ENCODE measurements around the gene MTTP.

MTTP gene

DNA sequence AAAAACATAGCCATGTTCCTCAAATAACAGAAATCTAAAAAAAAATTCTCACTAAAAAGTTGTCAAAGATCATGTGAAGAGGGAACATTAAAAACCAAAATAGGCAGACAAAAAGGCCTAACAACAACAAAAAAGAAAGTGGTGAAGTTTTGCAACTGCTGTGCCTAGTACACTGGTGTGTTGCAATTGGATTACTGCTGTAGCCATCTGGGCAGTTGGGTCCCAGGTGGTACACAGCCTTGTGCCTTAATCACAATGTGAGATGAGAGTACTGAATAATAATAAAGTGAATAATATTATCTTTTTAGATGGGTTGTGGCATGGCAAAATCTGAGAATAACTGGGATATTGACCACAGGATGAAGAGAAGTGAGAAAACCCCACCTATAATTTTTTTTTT lies 71.0 kb downstream of the MTTP start:
- no peaks in the 10 kb centered on the region for H3K36me3 ChIP-seq (ENCODE audit: low read length)
- H3K4me3 ChIP-seq (ENCODE audit: insufficient read depth, low read length, poor library complexity, severe bottlenecking): no peak overlapping the region
- H3K9ac ChIP-seq (ENCODE audit: low read length): no peak overlapping the region
- no peaks in the 10 kb centered on the region for H3K27me3 ChIP-seq (ENCODE audit: low read length)
- H4K20me1 ChIP-seq (ENCODE audit: low read depth, low read length): no peaks in the 10 kb centered on the region
- no peak for TF ChIP-seq EZH2phosphoT487 (conservative IDR thresholded peaks at IDR 0.05; ENCODE audit: low read length)
- H3K27ac ChIP-seq (ENCODE audit: low read depth, low read length): no peak overlapping the region
- no peaks in the 10 kb centered on the region for H3K9me2 ChIP-seq (replicated peaks; ENCODE audit: insufficient read depth, low read length)
- no peak overlapping the region for H2AFZ ChIP-seq (ENCODE audit: low read depth, low read length, severe bottlenecking)
- no peak overlapping the region for H3K4me2 ChIP-seq (ENCODE audit: low read depth, low read length, poor library complexity, severe bottlenecking)
- H3K9me3 ChIP-seq (ENCODE audit: insufficient read depth, low read length): no peaks in the 10 kb centered on the region
- no peaks in the 10 kb centered on the region for H3K79me2 ChIP-seq (ENCODE audit: insufficient read depth, low read length)
- no peaks in the 10 kb centered on the region for H3F3A ChIP-seq (ENCODE audit: insufficient read depth)

DNA sequence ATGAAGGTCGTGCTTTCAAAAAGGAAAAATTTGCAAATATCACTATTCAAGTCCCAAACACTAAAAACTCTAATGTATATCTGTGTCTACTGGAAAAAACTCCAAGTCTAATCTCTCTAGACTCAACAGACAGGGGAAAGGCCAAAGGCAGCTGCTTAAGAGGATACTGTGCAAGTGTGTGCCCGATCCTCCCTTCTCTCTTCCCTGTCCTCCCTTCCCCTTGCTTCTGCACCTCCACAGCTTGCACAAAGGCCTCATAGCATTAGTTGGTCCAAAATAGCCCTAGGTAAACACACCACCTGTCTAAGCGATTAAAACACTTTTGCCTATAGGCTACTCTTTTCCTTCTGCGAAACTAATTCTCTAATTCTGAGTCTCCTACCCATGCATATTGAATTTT lies 72.4 kb downstream of the MTTP start:
- no peak for TF ChIP-seq EZH2phosphoT487 (conservative IDR thresholded peaks at IDR 0.05; ENCODE audit: low read length)
- TF ChIP-seq, protein P1, sequence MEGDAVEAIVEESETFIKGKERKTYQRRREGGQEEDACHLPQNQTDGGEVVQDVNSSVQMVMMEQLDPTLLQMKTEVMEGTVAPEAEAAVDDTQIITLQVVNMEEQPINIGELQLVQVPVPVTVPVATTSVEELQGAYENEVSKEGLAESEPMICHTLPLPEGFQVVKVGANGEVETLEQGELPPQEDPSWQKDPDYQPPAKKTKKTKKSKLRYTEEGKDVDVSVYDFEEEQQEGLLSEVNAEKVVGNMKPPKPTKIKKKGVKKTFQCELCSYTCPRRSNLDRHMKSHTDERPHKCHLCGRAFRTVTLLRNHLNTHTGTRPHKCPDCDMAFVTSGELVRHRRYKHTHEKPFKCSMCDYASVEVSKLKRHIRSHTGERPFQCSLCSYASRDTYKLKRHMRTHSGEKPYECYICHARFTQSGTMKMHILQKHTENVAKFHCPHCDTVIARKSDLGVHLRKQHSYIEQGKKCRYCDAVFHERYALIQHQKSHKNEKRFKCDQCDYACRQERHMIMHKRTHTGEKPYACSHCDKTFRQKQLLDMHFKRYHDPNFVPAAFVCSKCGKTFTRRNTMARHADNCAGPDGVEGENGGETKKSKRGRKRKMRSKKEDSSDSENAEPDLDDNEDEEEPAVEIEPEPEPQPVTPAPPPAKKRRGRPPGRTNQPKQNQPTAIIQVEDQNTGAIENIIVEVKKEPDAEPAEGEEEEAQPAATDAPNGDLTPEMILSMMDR (IDR thresholded peaks at IDR 0.05; ENCODE audit: insufficient read depth, low read length, poor library complexity, severe bottlenecking): no peak
- Histone ChIP-seq H3K9me2 (replicated peaks; ENCODE audit: insufficient read depth, low read length) (no peaks in the 10 kb centered on the region), H3K36me3 (ENCODE audit: low read length) (no peaks in the 10 kb centered on the region), H4K20me1 (ENCODE audit: low read depth, low read length) (no peaks in the 10 kb centered on the region), H3K4me2 (ENCODE audit: low read depth, low read length, poor library complexity, severe bottlenecking) (no peak overlapping the region), H3F3A (ENCODE audit: insufficient read depth) (no peaks in the 10 kb centered on the region), H3K9me3 (ENCODE audit: insufficient read depth, low read length) (no peaks in the 10 kb centered on the region), H3K27ac (ENCODE audit: low read depth, low read length) (no peak overlapping the region), H3K79me2 (ENCODE audit: insufficient read depth, low read length) (no peaks in the 10 kb centered on the region), H2AFZ (ENCODE audit: low read depth, low read length, severe bottlenecking) (no peak overlapping the region), H3K9ac (ENCODE audit: low read length) (no peak overlapping the region), H3K4me3 (ENCODE audit: insufficient read depth, low read length, poor library complexity, severe bottlenecking) (no peak overlapping the region), H3K27me3 (ENCODE audit: low read length) (no peaks in the 10 kb centered on the region)

DNA sequence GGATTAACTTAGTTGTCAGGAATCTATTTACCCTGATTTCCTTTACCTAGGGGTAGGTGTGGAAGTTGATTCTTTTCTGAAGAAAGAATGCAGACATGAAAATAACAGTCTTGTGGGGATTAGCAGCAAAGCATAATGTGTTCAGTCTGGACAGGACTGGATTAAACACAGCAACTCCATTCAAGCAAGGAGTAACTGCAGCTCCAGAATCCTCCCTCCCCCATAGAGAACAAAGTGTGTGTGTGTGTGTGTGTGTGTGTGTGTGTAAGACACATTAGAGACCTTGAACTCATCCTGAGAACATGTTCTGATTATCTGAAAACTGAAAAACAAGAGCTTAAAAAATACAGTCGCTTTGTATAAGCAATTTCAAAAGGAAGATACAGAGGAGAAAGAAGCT lies 73.7 kb downstream of the MTTP start:
- Histone ChIP-seq H3K36me3 (ENCODE audit: low read length) (no peaks in the 10 kb centered on the region), H3K4me2 (ENCODE audit: low read depth, low read length, poor library complexity, severe bottlenecking) (no peak overlapping the region), H3K9me2 (replicated peaks; ENCODE audit: insufficient read depth, low read length) (no peaks in the 10 kb centered on the region), H3K79me2 (ENCODE audit: insufficient read depth, low read length) (no peaks in the 10 kb centered on the region), H2AFZ (ENCODE audit: low read depth, low read length, severe bottlenecking) (no peak overlapping the region), H3K27ac (ENCODE audit: low read depth, low read length) (no peak overlapping the region), H3K27me3 (ENCODE audit: low read length) (no peaks in the 10 kb centered on the region), H3K9ac (ENCODE audit: low read length) (no peak overlapping the region), H3F3A (ENCODE audit: insufficient read depth) (no peaks in the 10 kb centered on the region), H3K4me3 (ENCODE audit: insufficient read depth, low read length, poor library complexity, severe bottlenecking) (no peak overlapping the region), H3K9me3 (ENCODE audit: insufficient read depth, low read length) (no peaks in the 10 kb centered on the region), H4K20me1 (ENCODE audit: low read depth, low read length) (no peaks in the 10 kb centered on the region)
- TF ChIP-seq, protein P1 (IDR thresholded peaks at IDR 0.05; ENCODE audit: insufficient read depth, low read length, poor library complexity, severe bottlenecking): no peak
- TF ChIP-seq EZH2phosphoT487 (conservative IDR thresholded peaks at IDR 0.05; ENCODE audit: low read length): no peak

DNA sequence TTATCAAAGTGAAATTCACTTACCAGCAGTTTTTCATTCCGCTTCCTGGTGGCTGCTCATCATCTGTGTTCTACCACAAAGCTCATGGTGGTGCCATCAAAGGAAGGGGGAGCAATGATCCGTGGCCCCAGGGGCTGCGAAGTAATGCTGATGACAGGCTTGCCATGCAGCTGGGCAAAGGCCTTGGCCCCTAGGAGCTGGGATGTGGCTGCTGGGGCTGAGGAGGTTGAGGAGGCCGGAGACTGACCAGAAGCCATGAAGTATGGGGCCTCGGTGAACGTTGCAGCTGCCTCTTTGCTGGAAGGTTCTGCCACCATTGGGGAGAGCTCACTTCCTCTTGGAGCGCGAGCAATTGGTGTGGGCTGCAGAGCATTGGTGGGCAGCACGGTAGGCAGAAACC lies 74.6 kb downstream of the MTTP start:
- Histone ChIP-seq H3K36me3 (ENCODE audit: low read length) (no peaks in the 10 kb centered on the region), H2AFZ (ENCODE audit: low read depth, low read length, severe bottlenecking) (no peak overlapping the region), H3K9ac (ENCODE audit: low read length) (no peak overlapping the region), H3K4me2 (ENCODE audit: low read depth, low read length, poor library complexity, severe bottlenecking) (no peak overlapping the region), H3K4me3 (ENCODE audit: insufficient read depth, low read length, poor library complexity, severe bottlenecking) (no peak overlapping the region), H3K9me3 (ENCODE audit: insufficient read depth, low read length) (no peaks in the 10 kb centered on the region), H4K20me1 (ENCODE audit: low read depth, low read length) (no peaks in the 10 kb centered on the region), H3K9me2 (replicated peaks; ENCODE audit: insufficient read depth, low read length) (no peaks in the 10 kb centered on the region), H3K27ac (ENCODE audit: low read depth, low read length) (no peak overlapping the region), H3K79me2 (ENCODE audit: insufficient read depth, low read length) (no peaks in the 10 kb centered on the region), H3K27me3 (ENCODE audit: low read length) (no peaks in the 10 kb centered on the region), H3F3A (ENCODE audit: insufficient read depth) (no peaks in the 10 kb centered on the region)
- no peak for TF ChIP-seq EZH2phosphoT487 (conservative IDR thresholded peaks at IDR 0.05; ENCODE audit: low read length)
- TF ChIP-seq, protein P1 (IDR thresholded peaks at IDR 0.05; ENCODE audit: insufficient read depth, low read length, poor library complexity, severe bottlenecking): no peak

Measured in SU-DHL-6 (cell line).